ENCODE data around the gene CPXM1. TPM values are rescaled to one million over a fixed set of nuclear protein-coding genes. Genes with fewer than 3 reads are reported as not detected.

CPXM1 gene
- total and polyA plus RNA-seq, 9 of the 15 experiments (the other 6 are each of a cell fraction or from before 2014, with no cell fraction given): 0.04 to 1.1 (median 0.37) TPM; not detected in 2

- no peak; the same call in 1 of the 2 replicates for TF ChIP-seq VEZF1 (CRISPR knock-in tag; IDR thresholded peaks at IDR 0.05)
- 0 out of 2 replicates have a peak, but pooled peaks have one; percentile 3 for TF ChIP-seq CBFA2T3 (IDR thresholded peaks at IDR 0.05)
- TF ChIP-seq L3MBTL2 (IDR thresholded peaks at IDR 0.05): peak; percentile 97
- no peak for TF ChIP-seq NFRKB (IDR thresholded peaks at IDR 0.05; ENCODE audit: low read depth)
- peak; percentile 17; the same call in 1 of the 2 replicates for TF ChIP-seq PKNOX1 (IDR thresholded peaks at IDR 0.05)
- TF ChIP-seq ZNF449 (CRISPR knock-in tag; IDR thresholded peaks at IDR 0.05): no peak
- peak in 1 of 2 experiments; percentile 72; a peak in 2 of 4 replicates for TF ChIP-seq KDM4B (IDR thresholded peaks at IDR 0.05; ENCODE audit: borderline replicate concordance in 2 of 2, low read depth in 1 of 2)
- no peak for TF ChIP-seq ZEB2 (IDR thresholded peaks at IDR 0.05)
- peak; percentile 83; the same call in 1 of the 2 replicates for TF ChIP-seq PHF8 (IDR thresholded peaks at IDR 0.05; ENCODE audit: borderline replicate concordance, low read length)
- TF ChIP-seq E2F6 (IDR thresholded peaks at IDR 0.05; ENCODE audit: borderline replicate concordance in 1 of 2, extremely low read depth in 1 of 2, insufficient read depth in 1 of 2, insufficient read length in 1 of 2, low read depth in 1 of 2, low read length in 1 of 2, poor library complexity in 1 of 2, severe bottlenecking in 1 of 2): peak; percentile 72
- no peak for TF ChIP-seq ZNF398 (CRISPR knock-in tag; IDR thresholded peaks at IDR 0.05)
- TF ChIP-seq DPF2 (IDR thresholded peaks at IDR 0.05): no peak
- TF ChIP-seq SRSF3 (IDR thresholded peaks at IDR 0.05; ENCODE audit: insufficient read depth, low read length): no peak
- TF ChIP-seq ZKSCAN3 (CRISPR knock-in tag; IDR thresholded peaks at IDR 0.05): no peak
- TF ChIP-seq ZC3H11A (IDR thresholded peaks at IDR 0.05; ENCODE audit: low read depth, low read length): no peak
- TF ChIP-seq ZKSCAN8 (CRISPR knock-in tag; IDR thresholded peaks at IDR 0.05): no peak
- TF ChIP-seq ZNF785 (CRISPR knock-in tag; IDR thresholded peaks at IDR 0.05): no peak
- no peak for TF ChIP-seq EZH2 (IDR thresholded peaks at IDR 0.05; ENCODE audit: borderline replicate concordance, low read depth, low read length)
- TF ChIP-seq MCM7 (IDR thresholded peaks at IDR 0.05): no peak
- no peak for TF ChIP-seq TCF15 (CRISPR knock-in tag; IDR thresholded peaks at IDR 0.05)
These were observed 39.9 kb upstream of the CPXM1 start, which contains the start of the genes PCED1A and VPS16 (continued) for GRCh38 chr20:2840138-2840966.

All from K562 (cell line).